Caco-2 (cell line): ENCODE data around the gene OR8D4. TPM values are rescaled to one million over a fixed set of nuclear protein-coding genes. Genes with fewer than 3 reads are reported as not detected.

Experiments
- BruUV-seq: library from RNA; stranded (reverse); fragments of 400-500 nt; replicated peaks from 2 replicates; lab custom pipeline; 2021; lab: Mats Ljungman, UMichigan
- CTCF ChIA-PET: fragments of 300-600 bp; sonication (Branson Sonifier 250); formaldehyde crosslinking; loops from one replicate; lab custom pipeline; 2022; ENCODE audit warnings: antibody characterized with exemption; lab: Charles Lee
- POLR2A ChIA-PET: fragments of 300-600 bp; sonication (Branson Sonifier 250); formaldehyde crosslinking; loops from one replicate; lab custom pipeline; 2022; ENCODE audit warnings: antibody characterized with exemption; lab: Charles Lee
- DNase-seq, 2 experiments: peaks; one replicate each; pipeline versions ENCODE4 v3.0.0 to v3.0.0-alpha.2; 2020 to 2022
- H3K27me3 ChIP-seq: replicated peaks from 2 replicates; pipeline ENCODE4 v1.6.0; 2011; ENCODE audit warnings: low read length; ENCODE audit not compliant: control insufficient read depth, insufficient read depth
- H3K36me3 ChIP-seq: 2 replicates; pipeline ENCODE4 v1.5.1; 2011; ENCODE audit warnings: low read length; ENCODE audit not compliant: control insufficient read depth, insufficient read depth
- H3K4me1 ChIP-seq: fragments of 250-450 bp; sonication (Bioruptor Pico); 2 replicates; pipeline ENCODE4 v1.5.1; 2020; ENCODE audit warnings: mild to moderate bottlenecking
- H3K4me3 ChIP-seq: 2 replicates; pipeline ENCODE4 v1.5.1; 2011; ENCODE audit warnings: low read depth, mild to moderate bottlenecking, control low read depth, low read length
- H3K9me3 ChIP-seq: fragments of 250-450 bp; sonication (Bioruptor Pico); 2 replicates; pipeline ENCODE4 v1.5.1; 2020; ENCODE audit warnings: mild to moderate bottlenecking, moderate library complexity
- H3K27ac Mint-ChIP-seq: one replicate; pipeline ENCODE4 v1.8.0; 2022; ENCODE audit warnings: mixed read lengths; ENCODE audit not compliant: unreplicated experiment
- H3K27me3 Mint-ChIP-seq: one replicate; pipeline ENCODE4 v1.8.0; 2022; ENCODE audit warnings: mixed read lengths; ENCODE audit not compliant: insufficient read depth, unreplicated experiment
- H3K36me3 Mint-ChIP-seq: one replicate; pipeline ENCODE4 v1.8.0; 2022; ENCODE audit warnings: mild to moderate bottlenecking, mixed read lengths; ENCODE audit not compliant: insufficient read depth, unreplicated experiment
- H3K4me1 Mint-ChIP-seq: one replicate; pipeline ENCODE4 v1.8.0; 2022; ENCODE audit warnings: low read depth, mixed read lengths; ENCODE audit not compliant: unreplicated experiment
- H3K4me3 Mint-ChIP-seq: one replicate; pipeline ENCODE4 v1.8.0; 2022; ENCODE audit warnings: mild to moderate bottlenecking, moderate library complexity, mixed read lengths; ENCODE audit not compliant: unreplicated experiment
- H3K9me3 Mint-ChIP-seq: one replicate; pipeline ENCODE4 v1.8.0; 2022; ENCODE audit warnings: mixed read lengths; ENCODE audit not compliant: unreplicated experiment
- intact Hi-C: fragments of 100-400 bp; cut with micrococcal nuclease; formaldehyde crosslinking; loops from one replicate; pipeline ENCODE4 v1.10.0; 2022; ENCODE audit not compliant: unreplicated experiment
- total RNA-seq: library from RNA; stranded (reverse); gene quantifications from 2 replicates; pipeline ENCODE4 v1.2.3, GENCODE V29; 2022
- TF ChIP-seq, protein P1 (sequence below), 2 experiments: fragments of 200-600 bp in 1 of 2; IDR thresholded peaks; 1 replicate in 1 of 2; 2 replicates in 1 of 2; pipeline versions ENCODE4 v1.5.1 to v1.8.0; 2011 to 2022; ENCODE audit warnings: antibody characterized with exemption in 1 of 2, control low read depth in 1 of 2, inconsistent platforms in 1 of 2, low read depth in 1 of 2, low read length in 1 of 2, mild to moderate bottlenecking in 1 of 2, moderate library complexity in 1 of 2; ENCODE audit not compliant: insufficient read depth in 1 of 2, severe bottlenecking in 1 of 2, unreplicated experiment in 1 of 2

OR8D4 gene
- total RNA-seq, 1 experiment from 2014 or later: not detected

DNA sequence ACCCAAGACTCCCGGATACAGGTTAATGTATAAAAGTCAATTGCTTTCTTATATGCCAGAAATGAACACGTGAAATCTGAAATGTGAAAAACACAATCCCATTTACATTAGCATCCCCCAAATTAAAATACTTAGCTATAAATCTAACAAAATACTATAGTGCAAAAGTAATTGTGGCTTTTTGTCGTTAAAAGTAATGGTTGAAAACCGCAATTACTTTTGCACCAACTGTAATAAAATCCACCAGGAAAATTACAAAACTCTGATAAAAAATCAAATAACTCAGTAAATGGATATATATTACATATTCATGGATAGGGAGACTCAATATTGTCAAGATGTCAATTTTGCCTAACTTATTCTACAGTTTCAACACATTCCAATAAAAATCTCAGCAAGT is 21.1 kb upstream of the OR8D4 start:
- no peak overlapping the region for H3K4me3 ChIP-seq
- no peak overlapping the region for H3K4me3 Mint-ChIP-seq
- no peaks in the 10 kb centered on the region; the same call in 1 of the 2 replicates for H3K9me3 ChIP-seq
- no peak for DNase-seq
- no peaks in the 10 kb centered on the region for H3K36me3 ChIP-seq
- POLR2A ChIA-PET: no interaction called here
- CTCF ChIA-PET: no interaction called here
- peaks cover 4% of the 10 kb centered on the region for H3K9me3 Mint-ChIP-seq
- intact Hi-C loops: no loop called here
- H3K27me3 ChIP-seq: no peaks in the 10 kb centered on the region
- no peaks in the 10 kb centered on the region for H3K36me3 Mint-ChIP-seq
- TF ChIP-seq, protein P1, sequence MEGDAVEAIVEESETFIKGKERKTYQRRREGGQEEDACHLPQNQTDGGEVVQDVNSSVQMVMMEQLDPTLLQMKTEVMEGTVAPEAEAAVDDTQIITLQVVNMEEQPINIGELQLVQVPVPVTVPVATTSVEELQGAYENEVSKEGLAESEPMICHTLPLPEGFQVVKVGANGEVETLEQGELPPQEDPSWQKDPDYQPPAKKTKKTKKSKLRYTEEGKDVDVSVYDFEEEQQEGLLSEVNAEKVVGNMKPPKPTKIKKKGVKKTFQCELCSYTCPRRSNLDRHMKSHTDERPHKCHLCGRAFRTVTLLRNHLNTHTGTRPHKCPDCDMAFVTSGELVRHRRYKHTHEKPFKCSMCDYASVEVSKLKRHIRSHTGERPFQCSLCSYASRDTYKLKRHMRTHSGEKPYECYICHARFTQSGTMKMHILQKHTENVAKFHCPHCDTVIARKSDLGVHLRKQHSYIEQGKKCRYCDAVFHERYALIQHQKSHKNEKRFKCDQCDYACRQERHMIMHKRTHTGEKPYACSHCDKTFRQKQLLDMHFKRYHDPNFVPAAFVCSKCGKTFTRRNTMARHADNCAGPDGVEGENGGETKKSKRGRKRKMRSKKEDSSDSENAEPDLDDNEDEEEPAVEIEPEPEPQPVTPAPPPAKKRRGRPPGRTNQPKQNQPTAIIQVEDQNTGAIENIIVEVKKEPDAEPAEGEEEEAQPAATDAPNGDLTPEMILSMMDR (IDR thresholded peaks at IDR 0.05; ENCODE audit: insufficient read depth in 1 of 2, low read depth in 1 of 2, low read length in 1 of 2, severe bottlenecking in 1 of 2, unreplicated experiment in 1 of 2): no peak
- H3K27me3 Mint-ChIP-seq: peaks cover 10% of the 10 kb centered on the region
- no peak overlapping the region for H3K27ac Mint-ChIP-seq
- BruUV-seq: no TSS peak
- no peaks in the 10 kb centered on the region for H3K4me1 ChIP-seq
- no peaks in the 10 kb centered on the region for H3K4me1 Mint-ChIP-seq

DNA sequence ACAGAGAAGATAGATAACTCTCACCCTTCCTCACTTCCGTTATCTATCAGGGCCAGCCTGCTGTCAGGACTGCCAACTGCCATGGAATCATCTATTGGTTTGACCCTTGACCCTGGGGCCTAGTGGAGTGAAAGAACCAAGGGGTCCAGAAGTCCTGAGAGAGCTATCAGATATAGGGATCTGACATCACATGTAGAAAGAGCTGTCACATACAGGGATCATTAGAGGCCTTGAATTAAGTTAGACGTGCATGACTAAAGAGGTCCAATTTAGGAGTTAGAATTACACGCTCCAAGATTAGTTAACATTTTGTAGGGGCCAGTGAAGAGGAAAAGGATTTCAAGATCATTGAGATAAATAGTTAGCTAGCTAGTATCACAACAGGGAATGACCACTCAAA is 16.4 kb upstream of the OR8D4 start, which contains the start of gene TMEM225:
TMEM225 (minus strand) TSS at position 101 of the 400 bp plus-strand sequence. CDS start 245 bp downstream, outside the sequence.
- intact Hi-C loops: no loop called here
- Mint-ChIP-seq H3K36me3 (no peaks in the 10 kb centered on the region), H3K9me3 (no peaks in the 10 kb centered on the region), H3K27me3 (peaks cover 5% of the 10 kb centered on the region), H3K27ac (no peak within 1 kb of the TSS), H3K4me3 (no peak within 1 kb of the TSS), H3K4me1 (no peaks in the 10 kb centered on the region)
- CTCF ChIA-PET: no interaction called here
- no peak for DNase-seq
- Histone ChIP-seq H3K9me3 (no peaks in the 10 kb centered on the region), H3K4me1 (no peaks in the 10 kb centered on the region), H3K4me3 (no peak within 1 kb of the TSS), H3K27me3 (no peaks in the 10 kb centered on the region), H3K36me3 (no peaks in the 10 kb centered on the region)
- POLR2A ChIA-PET: no interaction called here
- no TSS peak for BruUV-seq
- TF ChIP-seq, protein P1 (IDR thresholded peaks at IDR 0.05; ENCODE audit: insufficient read depth in 1 of 2, low read depth in 1 of 2, low read length in 1 of 2, severe bottlenecking in 1 of 2, unreplicated experiment in 1 of 2): no peak

- peaks cover 9% of the 10 kb centered on the region for H3K4me1 Mint-ChIP-seq
- H3K4me1 ChIP-seq: 0 out of 2 replicates have a peak, but pooled peaks cover 3% of the 10 kb centered on the region
- no peaks in the 10 kb centered on the region for H3K9me3 ChIP-seq
- H3K27me3 Mint-ChIP-seq: no peaks in the 10 kb centered on the region
- no peak overlapping the region for H3K4me3 ChIP-seq
- BruUV-seq: no TSS peak
- no peaks in the 10 kb centered on the region for H3K36me3 Mint-ChIP-seq
- POLR2A ChIA-PET: no interaction called here
- H3K36me3 ChIP-seq: no peaks in the 10 kb centered on the region
- intact Hi-C loops: no loop called here
- no peak for DNase-seq
- CTCF ChIA-PET: no interaction called here
- no peaks in the 10 kb centered on the region for H3K9me3 Mint-ChIP-seq
- H3K4me3 Mint-ChIP-seq: no peak overlapping the region
- TF ChIP-seq, protein P1 (IDR thresholded peaks at IDR 0.05; ENCODE audit: insufficient read depth in 1 of 2, low read depth in 1 of 2, low read length in 1 of 2, severe bottlenecking in 1 of 2, unreplicated experiment in 1 of 2): no peak
- no peak overlapping the region for H3K27ac Mint-ChIP-seq
- no peaks in the 10 kb centered on the region for H3K27me3 ChIP-seq
Measured at GRCh38 chr11:123892031-123892430, 9.9 kb upstream of the OR8D4 start.
